Epithelial cell of proximal tubule (primary cell): ENCODE measurements around the gene ANKFN1. TPM values are rescaled to one million over a fixed set of nuclear protein-coding genes. Genes with fewer than 3 reads are reported as not detected.

Source experiments
- DNase-seq: peaks from one replicate; pipeline ENCODE4 v3.0.0-alpha.2; 2011; ENCODE audit warnings: low read depth
- H3K4me3 ChIP-seq: 2 replicates; pipeline ENCODE4 v1.5.1; 2011; ENCODE audit warnings: low read depth, mild to moderate bottlenecking, low read length
- total RNA-seq: library from RNA; depleted of rRNA; stranded (reverse); fragments of >200 nt; gene quantifications from 2 replicates; pipeline ENCODE4 v1.2.3, GENCODE V29; 2015
- TF ChIP-seq, protein P1 (sequence below): conservative IDR thresholded peaks from 2 replicates; pipeline ENCODE4 v1.5.1; 2012; ENCODE audit warnings: low read depth, mild to moderate bottlenecking, low read length

ANKFN1 gene
- total RNA-seq, 1 donor from 2014 or later: not detected

DNA sequence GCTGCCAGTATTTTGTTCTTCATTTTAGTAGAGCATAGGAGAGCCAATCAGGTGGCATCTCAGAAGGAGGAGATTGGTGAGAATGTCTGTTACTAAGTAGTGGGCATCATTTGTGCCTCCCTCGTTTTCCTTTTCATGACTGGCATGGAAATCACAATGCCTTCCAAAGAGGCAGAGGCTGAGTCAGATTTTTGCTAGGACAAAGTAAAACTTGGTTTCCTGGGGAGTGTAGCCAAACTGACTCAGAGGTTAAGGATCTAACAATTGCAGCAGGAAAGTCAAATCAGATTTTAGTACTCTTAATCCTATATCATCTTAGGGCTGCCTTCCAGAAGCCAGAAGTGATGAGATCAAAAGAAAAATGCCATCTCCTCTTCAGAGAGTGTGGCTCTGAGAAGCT is 138.7 kb downstream of the ANKFN1 start:
- no peak overlapping the region for H3K4me3 ChIP-seq
- TF ChIP-seq, protein P1, sequence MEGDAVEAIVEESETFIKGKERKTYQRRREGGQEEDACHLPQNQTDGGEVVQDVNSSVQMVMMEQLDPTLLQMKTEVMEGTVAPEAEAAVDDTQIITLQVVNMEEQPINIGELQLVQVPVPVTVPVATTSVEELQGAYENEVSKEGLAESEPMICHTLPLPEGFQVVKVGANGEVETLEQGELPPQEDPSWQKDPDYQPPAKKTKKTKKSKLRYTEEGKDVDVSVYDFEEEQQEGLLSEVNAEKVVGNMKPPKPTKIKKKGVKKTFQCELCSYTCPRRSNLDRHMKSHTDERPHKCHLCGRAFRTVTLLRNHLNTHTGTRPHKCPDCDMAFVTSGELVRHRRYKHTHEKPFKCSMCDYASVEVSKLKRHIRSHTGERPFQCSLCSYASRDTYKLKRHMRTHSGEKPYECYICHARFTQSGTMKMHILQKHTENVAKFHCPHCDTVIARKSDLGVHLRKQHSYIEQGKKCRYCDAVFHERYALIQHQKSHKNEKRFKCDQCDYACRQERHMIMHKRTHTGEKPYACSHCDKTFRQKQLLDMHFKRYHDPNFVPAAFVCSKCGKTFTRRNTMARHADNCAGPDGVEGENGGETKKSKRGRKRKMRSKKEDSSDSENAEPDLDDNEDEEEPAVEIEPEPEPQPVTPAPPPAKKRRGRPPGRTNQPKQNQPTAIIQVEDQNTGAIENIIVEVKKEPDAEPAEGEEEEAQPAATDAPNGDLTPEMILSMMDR: no peak
- no peak for DNase-seq

DNA sequence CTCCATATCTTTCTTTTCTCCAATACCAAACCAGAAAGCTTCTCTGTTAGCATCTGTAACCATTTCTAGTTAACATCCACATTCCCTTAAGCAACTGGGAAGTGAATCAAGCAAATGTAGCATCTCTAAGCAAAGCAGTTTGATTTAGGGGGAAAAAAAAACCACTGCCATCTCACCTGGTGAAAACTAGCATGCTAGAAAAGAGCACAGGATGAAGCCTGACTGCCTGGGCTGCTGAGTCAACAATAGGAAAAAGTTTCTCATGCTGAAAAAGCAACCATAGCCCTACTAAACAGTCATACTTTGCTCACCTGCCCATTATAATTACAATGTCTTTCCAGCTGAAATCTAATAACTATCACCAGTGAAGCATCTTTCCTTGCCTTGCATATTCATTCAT is 139.3 kb downstream of the ANKFN1 start:
- no peak for DNase-seq
- TF ChIP-seq, protein P1: no peak
- no peak overlapping the region for H3K4me3 ChIP-seq

DNA sequence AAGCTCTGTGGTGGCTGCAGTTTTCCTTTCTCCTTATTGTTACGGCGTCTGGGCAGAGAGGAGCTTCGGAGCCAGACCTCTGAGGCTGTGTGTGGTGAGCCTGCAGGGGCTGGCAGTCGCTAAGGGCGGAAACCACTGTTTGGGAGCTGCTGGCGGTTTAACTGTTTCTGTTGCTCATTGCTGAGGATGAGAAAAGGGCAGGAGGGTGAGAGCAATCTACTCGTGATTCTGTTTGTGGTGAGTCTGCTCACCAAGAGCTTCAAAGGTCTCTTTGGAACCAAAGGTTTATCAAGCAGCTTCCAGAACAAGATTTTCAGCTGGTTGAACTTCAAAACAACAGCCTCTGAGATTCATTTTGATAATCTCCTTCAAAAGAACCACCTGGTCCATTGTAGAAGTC is 143.9 kb downstream of the ANKFN1 start:
- TF ChIP-seq, protein P1: no peak
- no peak for DNase-seq
- no peak overlapping the region for H3K4me3 ChIP-seq

DNA sequence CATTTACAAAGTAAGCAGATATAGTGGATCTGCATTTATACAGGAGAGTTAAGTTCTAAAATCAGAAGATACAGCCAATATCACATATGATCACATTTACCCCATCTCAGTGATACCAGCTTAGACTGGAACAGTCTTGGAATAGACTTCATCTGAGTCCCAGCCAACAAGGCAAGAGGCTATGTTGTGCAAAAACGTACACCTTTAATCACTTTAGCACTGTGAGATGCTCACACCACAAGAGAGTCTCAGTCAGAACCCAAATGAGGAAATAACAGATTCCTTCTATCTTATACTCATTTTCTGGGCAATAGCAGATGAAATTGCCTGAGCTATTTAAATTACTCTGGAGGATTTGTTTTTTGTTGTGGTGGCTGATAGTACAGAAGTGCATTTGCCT is 145.6 kb downstream of the ANKFN1 start:
- DNase-seq: no peak
- H3K4me3 ChIP-seq: no peak overlapping the region
- TF ChIP-seq, protein P1: no peak

DNA sequence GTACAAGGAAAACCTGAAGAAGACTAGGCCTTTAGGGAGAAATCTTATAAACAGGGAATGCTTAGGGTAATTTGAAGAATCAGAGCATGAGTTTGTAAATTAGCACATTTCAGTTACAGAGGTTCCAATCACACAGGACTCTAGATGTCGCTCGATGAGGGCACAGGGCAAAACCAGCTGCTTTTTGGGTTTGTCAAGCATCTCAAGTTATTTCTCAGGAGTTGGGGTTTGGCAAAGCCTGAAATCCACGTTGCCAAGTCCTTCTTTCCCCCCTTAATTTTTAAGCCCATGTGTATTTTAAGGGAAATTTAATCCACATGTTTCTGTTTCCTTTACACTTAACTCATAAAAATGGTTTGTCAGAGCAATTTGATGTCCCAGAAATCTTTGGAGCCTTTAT is 146.9 kb downstream of the ANKFN1 start:
- H3K4me3 ChIP-seq: no peak overlapping the region
- no peak for DNase-seq
- TF ChIP-seq, protein P1: no peak

DNA sequence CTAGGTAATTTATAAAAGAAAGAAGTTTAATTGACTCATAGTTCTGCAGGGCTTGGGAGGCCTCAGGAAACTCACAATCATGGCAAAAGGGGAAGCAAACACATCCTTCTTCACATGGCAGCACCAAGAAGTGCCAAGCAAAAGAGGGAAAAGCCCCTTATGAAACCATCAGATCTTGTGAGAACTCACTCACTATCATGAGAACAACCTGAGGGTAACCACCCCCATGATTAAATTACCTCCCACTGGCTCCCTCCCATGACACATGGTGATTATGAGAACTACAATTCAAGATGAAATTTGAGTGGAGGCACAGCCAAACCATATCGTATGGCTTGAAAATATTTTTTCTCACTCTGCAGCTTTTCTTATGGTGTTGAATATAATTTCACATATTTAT is 151.7 kb downstream of the ANKFN1 start:
- no peak overlapping the region for H3K4me3 ChIP-seq
- TF ChIP-seq, protein P1: peak; percentile 15
- no peak for DNase-seq

DNA sequence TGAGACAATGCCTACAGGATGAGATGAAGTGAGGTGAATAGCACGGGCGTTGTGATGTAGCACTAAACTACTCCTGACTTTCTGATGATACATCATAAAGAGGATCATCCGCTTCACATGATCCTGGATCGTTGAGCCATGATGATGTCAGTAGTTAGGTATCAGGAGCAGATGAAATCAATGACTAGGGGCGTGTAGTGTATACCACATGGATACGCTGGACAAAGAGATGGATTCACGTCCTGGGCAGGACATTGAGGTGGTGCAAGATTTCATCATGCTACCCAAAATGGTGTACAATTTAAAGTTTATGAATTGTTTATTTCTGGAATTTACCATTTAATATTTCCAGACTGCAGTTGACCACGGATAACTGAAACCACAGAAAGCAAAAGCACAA is 156.6 kb downstream of the ANKFN1 start:
- DNase-seq: no peak
- no peak overlapping the region for H3K4me3 ChIP-seq
- TF ChIP-seq, protein P1: no peak
